ENCODE measurements around the gene AGAP5.

Gene AGAP5

DNA sequence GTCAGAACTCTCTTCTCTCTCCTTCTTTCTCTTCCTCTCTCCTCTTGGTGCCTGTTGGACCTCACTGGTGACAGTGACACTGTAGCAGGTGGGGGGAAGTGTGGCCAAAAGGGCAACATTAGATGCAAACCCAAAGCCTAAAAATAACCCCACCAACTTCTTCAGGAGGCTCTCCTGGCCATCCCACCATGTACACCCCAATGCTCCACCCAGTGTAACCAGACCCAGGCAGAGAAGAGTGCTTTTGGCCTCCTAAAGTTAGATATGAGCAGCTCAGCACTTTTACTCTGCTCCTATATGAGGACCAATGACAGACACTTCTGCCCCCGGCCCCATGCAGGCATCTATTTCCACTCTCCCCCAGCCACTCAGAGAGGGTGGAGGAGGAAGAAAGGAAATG, 62.1 kb downstream of the AGAP5 start:
- no CpG with 5 or more reads among the region's 1 CpG for WGBS, 2 donors (ENCODE audit: extremely low coverage in 2 of 2, insufficient read length in 2 of 2, insufficient replicate concordance in 1 of 2)

DNA sequence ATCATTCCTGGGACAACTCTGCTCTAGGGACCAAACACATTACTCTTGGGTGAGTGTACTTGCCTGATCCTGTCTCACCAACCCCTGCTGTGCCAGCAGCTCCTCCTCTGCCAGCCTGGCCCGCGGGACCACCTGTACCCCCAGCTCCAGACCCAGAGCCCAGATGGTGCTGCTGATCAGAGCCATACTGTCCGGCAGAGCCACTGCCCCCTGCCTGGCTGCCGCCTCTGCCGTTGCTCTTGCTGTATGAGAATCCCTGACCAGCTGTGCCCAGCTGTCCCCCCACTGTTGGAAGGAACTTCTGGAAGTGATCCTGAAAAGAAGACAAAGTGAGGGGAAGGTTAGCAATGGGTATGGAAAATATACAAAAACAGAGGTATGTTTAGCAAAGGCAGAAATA, 63.5 kb downstream of the AGAP5 start:
- H4K91ac ChIP-seq (ENCODE audit: low read depth, low read length, poor library complexity), result no peak overlapping the region
- no peaks in the 10 kb centered on the region for H3K36me3 ChIP-seq (replicated peaks in 1 of 2; ENCODE audit: control insufficient read depth in 2 of 2, insufficient read depth in 2 of 2, low read length in 2 of 2)
- H3K4me3 ChIP-seq (ENCODE audit: low read length in 2 of 2), result no peak overlapping the region
- no peak for DNase-seq (ENCODE audit: low spot score)
- H2AFZ ChIP-seq (ENCODE audit: low read length), result no peak overlapping the region
- H3K18ac ChIP-seq (ENCODE audit: low read length), result peak overlapping the region; percentile 39
- H3K9me3 ChIP-seq (replicated peaks in 1 of 2; ENCODE audit: control insufficient read depth in 2 of 2, insufficient read depth in 1 of 2, low read depth in 1 of 2, low read length in 2 of 2), result no peaks in the 10 kb centered on the region
- H2BK15ac ChIP-seq (ENCODE audit: low read length), result peak overlapping the region; percentile 87
- no peaks in the 10 kb centered on the region for H3K27me3 ChIP-seq (ENCODE audit: control insufficient read depth in 3 of 3, insufficient read depth in 3 of 3, low read depth in 1 of 3, low read length in 3 of 3)
- no peaks in the 10 kb centered on the region for H3K79me1 ChIP-seq (ENCODE audit: low read depth, low read length)
- no peak overlapping the region for H3K14ac ChIP-seq (ENCODE audit: low read length)
- no peaks in the 10 kb centered on the region for H3K4me1 ChIP-seq (ENCODE audit: control insufficient read depth in 2 of 2, insufficient read depth in 1 of 2, low read depth in 1 of 2, low read length in 2 of 2)
- no CpG with 5 or more reads among the region's 5 CpGs for WGBS, 2 donors (ENCODE audit: extremely low coverage in 2 of 2, insufficient read length in 2 of 2, insufficient replicate concordance in 1 of 2)
- no peak overlapping the region for H3K4ac ChIP-seq (ENCODE audit: low read length)
- no peak overlapping the region for H3K27ac ChIP-seq (replicated peaks; ENCODE audit: low read length)
- H2BK12ac ChIP-seq (ENCODE audit: low read length), result peak overlapping the region; percentile 80
- H4K8ac ChIP-seq (ENCODE audit: low read depth, low read length), result no peak overlapping the region
- peak overlapping the region; percentile 30 for H3K9ac ChIP-seq (ENCODE audit: low read depth, low read length, poor library complexity)
- no peak overlapping the region for H3K4me2 ChIP-seq (ENCODE audit: insufficient read depth, low read length, poor library complexity, severe bottlenecking)
- H2BK5ac ChIP-seq (ENCODE audit: low read length), result no peak overlapping the region
- H2AK5ac ChIP-seq (ENCODE audit: low read depth, low read length), result peak overlapping the region; percentile 63
- no peak overlapping the region for H2BK120ac ChIP-seq (ENCODE audit: low read depth, low read length)
- no peak overlapping the region for H3K23ac ChIP-seq (ENCODE audit: low read depth, low read length, poor library complexity)

More for the DNA sequence above, 62.1 kb downstream of the AGAP5 start:
- no peak overlapping the region for H4K8ac ChIP-seq (ENCODE audit: low read depth, low read length)
- no peaks in the 10 kb centered on the region for H3K9me3 ChIP-seq (replicated peaks in 1 of 2; ENCODE audit: control insufficient read depth in 2 of 2, insufficient read depth in 1 of 2, low read depth in 1 of 2, low read length in 2 of 2)
- H2BK5ac ChIP-seq (ENCODE audit: low read length), result no peak overlapping the region
- H3K36me3 ChIP-seq (replicated peaks in 1 of 2; ENCODE audit: control insufficient read depth in 2 of 2, insufficient read depth in 2 of 2, low read length in 2 of 2), result no peaks in the 10 kb centered on the region
- H2BK15ac ChIP-seq (ENCODE audit: low read length), result no peak overlapping the region
- H2BK120ac ChIP-seq (ENCODE audit: low read depth, low read length), result no peak overlapping the region
- no peak overlapping the region for H2BK12ac ChIP-seq (ENCODE audit: low read length)
- no peaks in the 10 kb centered on the region for H3K79me1 ChIP-seq (ENCODE audit: low read depth, low read length)
- no peak overlapping the region for H3K14ac ChIP-seq (ENCODE audit: low read length)
- no peak overlapping the region for H3K9ac ChIP-seq (ENCODE audit: low read depth, low read length, poor library complexity)
- no peak overlapping the region for H3K4me2 ChIP-seq (ENCODE audit: insufficient read depth, low read length, poor library complexity, severe bottlenecking)
- H4K91ac ChIP-seq (ENCODE audit: low read depth, low read length, poor library complexity), result no peak overlapping the region
- H3K23ac ChIP-seq (ENCODE audit: low read depth, low read length, poor library complexity), result no peak overlapping the region
- no peak overlapping the region for H3K27ac ChIP-seq (replicated peaks; ENCODE audit: low read length)
- no peak for DNase-seq (ENCODE audit: low spot score)
- no peak overlapping the region for H2AK5ac ChIP-seq (ENCODE audit: low read depth, low read length)
- peaks cover 0 to under 1% (median 0%) of the 10 kb centered on the region in 3 experiments for H3K27me3 ChIP-seq (ENCODE audit: control insufficient read depth in 3 of 3, insufficient read depth in 3 of 3, low read depth in 1 of 3, low read length in 3 of 3)
- peak overlapping the region; percentile 36 for H3K18ac ChIP-seq (ENCODE audit: low read length)
- H3K4ac ChIP-seq (ENCODE audit: low read length), result no peak overlapping the region
- H3K4me3 ChIP-seq (ENCODE audit: low read length in 2 of 2), result no peak overlapping the region
- H3K4me1 ChIP-seq (ENCODE audit: control insufficient read depth in 2 of 2, insufficient read depth in 1 of 2, low read depth in 1 of 2, low read length in 2 of 2), result no peaks in the 10 kb centered on the region
- H2AFZ ChIP-seq (ENCODE audit: low read length), result no peak overlapping the region

DNA sequence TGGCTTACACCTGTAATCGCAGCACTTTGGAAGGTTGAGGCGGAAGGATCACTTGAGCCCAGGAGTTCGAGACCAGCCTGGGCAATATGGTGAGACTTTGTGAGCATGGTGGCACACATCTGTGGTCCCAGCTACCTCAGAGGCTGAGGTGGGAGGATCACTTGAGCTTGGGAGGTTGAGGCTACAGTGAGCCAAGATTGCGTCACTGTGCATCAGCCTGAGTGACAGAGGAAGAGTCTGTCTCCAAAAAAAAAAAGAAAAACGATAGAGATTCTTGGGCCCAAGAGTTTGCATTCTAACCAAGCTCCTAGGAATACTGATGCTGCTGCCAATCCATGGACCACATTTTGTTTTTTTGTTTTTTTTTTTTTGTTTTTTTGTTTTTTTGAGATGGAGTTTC, 68.7 kb downstream of the AGAP5 start:
- Histone ChIP-seq H3K4me2 (ENCODE audit: insufficient read depth, low read length, poor library complexity, severe bottlenecking) (no peak overlapping the region), H2AK5ac (ENCODE audit: low read depth, low read length) (no peak overlapping the region), H3K79me1 (ENCODE audit: low read depth, low read length) (no peaks in the 10 kb centered on the region), H4K8ac (ENCODE audit: low read depth, low read length) (no peak overlapping the region), H2AFZ (ENCODE audit: low read length) (no peak overlapping the region), H2BK120ac (ENCODE audit: low read depth, low read length) (no peak overlapping the region), H4K91ac (ENCODE audit: low read depth, low read length, poor library complexity) (no peak overlapping the region), H3K9me3 (replicated peaks in 1 of 2; ENCODE audit: control insufficient read depth in 2 of 2, insufficient read depth in 1 of 2, low read depth in 1 of 2, low read length in 2 of 2) (no peaks in the 10 kb centered on the region), H3K27me3 (ENCODE audit: control insufficient read depth in 3 of 3, insufficient read depth in 3 of 3, low read depth in 1 of 3, low read length in 3 of 3) (no peaks in the 10 kb centered on the region), H3K4ac (ENCODE audit: low read length) (no peak overlapping the region), H3K23ac (ENCODE audit: low read depth, low read length, poor library complexity) (no peak overlapping the region), H3K36me3 (replicated peaks in 1 of 2; ENCODE audit: control insufficient read depth in 2 of 2, insufficient read depth in 2 of 2, low read length in 2 of 2) (no peaks in the 10 kb centered on the region), H2BK15ac (ENCODE audit: low read length) (no peak overlapping the region), H3K4me3 (ENCODE audit: low read length in 2 of 2) (no peak overlapping the region), H2BK5ac (ENCODE audit: low read length) (no peak overlapping the region), H2BK12ac (ENCODE audit: low read length) (no peak overlapping the region), H3K27ac (replicated peaks; ENCODE audit: low read length) (no peak overlapping the region), H3K4me1 (ENCODE audit: control insufficient read depth in 2 of 2, insufficient read depth in 1 of 2, low read depth in 1 of 2, low read length in 2 of 2) (peaks cover 0 to 5% of the 10 kb centered on the region in 2 donors), H3K14ac (ENCODE audit: low read length) (no peak overlapping the region), H3K18ac (ENCODE audit: low read length) (no peak overlapping the region), H3K9ac (ENCODE audit: low read depth, low read length, poor library complexity) (no peak overlapping the region)
- no peak for DNase-seq (ENCODE audit: low spot score)
- WGBS, 2 donors (ENCODE audit: extremely low coverage in 2 of 2, insufficient read length in 2 of 2, insufficient replicate concordance in 1 of 2), result no CpG with 5 or more reads among the region's 5 CpGs

DNA sequence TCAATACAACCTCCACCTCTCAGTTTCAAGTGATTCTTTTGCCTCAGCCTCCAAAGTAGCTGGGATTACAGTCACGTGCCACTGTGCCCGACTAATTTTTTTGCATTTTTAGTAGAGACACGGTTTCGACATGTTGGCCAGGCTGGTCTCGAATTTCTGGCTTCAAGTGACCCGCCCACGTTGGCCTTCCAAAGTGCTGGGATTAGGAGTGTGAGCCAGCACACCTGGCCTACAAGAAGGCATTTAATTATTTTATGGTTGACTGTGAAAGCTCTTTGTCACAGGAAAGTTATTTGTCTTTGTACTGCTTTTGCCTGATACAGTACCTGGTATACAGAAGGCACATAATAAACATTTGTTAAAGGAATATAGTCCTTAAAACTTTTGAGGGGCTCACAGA, 69.5 kb downstream of the AGAP5 start:
- WGBS, 2 donors (ENCODE audit: extremely low coverage in 2 of 2, insufficient read length in 2 of 2, insufficient replicate concordance in 1 of 2), result no CpG with 5 or more reads among the region's 7 CpGs
- no peak overlapping the region for H4K91ac ChIP-seq (ENCODE audit: low read depth, low read length, poor library complexity)
- no peak overlapping the region for H3K27ac ChIP-seq (replicated peaks; ENCODE audit: low read length)
- H3K9ac ChIP-seq (ENCODE audit: low read depth, low read length, poor library complexity), result no peak overlapping the region
- H3K36me3 ChIP-seq (replicated peaks in 1 of 2; ENCODE audit: control insufficient read depth in 2 of 2, insufficient read depth in 2 of 2, low read length in 2 of 2), result peaks cover 0 to 2% of the 10 kb centered on the region in 2 donors
- no peak overlapping the region for H3K18ac ChIP-seq (ENCODE audit: low read length)
- H2BK120ac ChIP-seq (ENCODE audit: low read depth, low read length), result no peak overlapping the region
- H2BK12ac ChIP-seq (ENCODE audit: low read length), result no peak overlapping the region
- H3K4me3 ChIP-seq (ENCODE audit: low read length in 2 of 2), result no peak overlapping the region
- no peaks in the 10 kb centered on the region for H3K9me3 ChIP-seq (replicated peaks in 1 of 2; ENCODE audit: control insufficient read depth in 2 of 2, insufficient read depth in 1 of 2, low read depth in 1 of 2, low read length in 2 of 2)
- H2BK15ac ChIP-seq (ENCODE audit: low read length), result no peak overlapping the region
- no peak overlapping the region for H3K4me2 ChIP-seq (ENCODE audit: insufficient read depth, low read length, poor library complexity, severe bottlenecking)
- DNase-seq (ENCODE audit: low spot score), result no peak
- no peaks in the 10 kb centered on the region for H3K27me3 ChIP-seq (ENCODE audit: control insufficient read depth in 3 of 3, insufficient read depth in 3 of 3, low read depth in 1 of 3, low read length in 3 of 3)
- H2AFZ ChIP-seq (ENCODE audit: low read length), result no peak overlapping the region
- H3K23ac ChIP-seq (ENCODE audit: low read depth, low read length, poor library complexity), result no peak overlapping the region
- H2BK5ac ChIP-seq (ENCODE audit: low read length), result no peak overlapping the region
- no peak overlapping the region for H3K14ac ChIP-seq (ENCODE audit: low read length)
- H3K79me1 ChIP-seq (ENCODE audit: low read depth, low read length), result no peaks in the 10 kb centered on the region
- H3K4ac ChIP-seq (ENCODE audit: low read length), result no peak overlapping the region
- H4K8ac ChIP-seq (ENCODE audit: low read depth, low read length), result peak overlapping the region; percentile 6
- H2AK5ac ChIP-seq (ENCODE audit: low read depth, low read length), result no peak overlapping the region
- H3K4me1 ChIP-seq (ENCODE audit: control insufficient read depth in 2 of 2, insufficient read depth in 1 of 2, low read depth in 1 of 2, low read length in 2 of 2), result peaks cover 0 to 5% of the 10 kb centered on the region in 2 donors

Data from neuronal stem cell (in vitro differentiated cells).